IMR-90 (cell line): Measurements from ENCODE around the gene PYGB. TPM values are rescaled to one million over a fixed set of nuclear protein-coding genes. Genes with fewer than 3 reads are reported as not detected.

Source experiments
- ATAC-seq: fragments of 200-7000 bp; cut with Tn5 transposase; 2 replicates; pipeline ENCODE4 v1.9.1; 2020; ENCODE audit warnings: low read depth, mild to moderate bottlenecking, moderate library complexity
- BruUV-seq: library from RNA; stranded (reverse); fragments of 400-500 nt; replicated peaks from 2 replicates; lab custom pipeline; 2021; lab: Mats Ljungman, UMichigan
- CTCF ChIA-PET: fragments of 300-600 bp; formaldehyde crosslinking; extraction: SDS; loops from one replicate; lab custom pipeline; 2021; ENCODE audit warnings: antibody characterized with exemption; lab: Yijun Ruan, JAX
- POLR2A ChIA-PET: fragments of 300-600 bp; sonication (Branson Sonifier 250); formaldehyde crosslinking; loops from one replicate; lab custom pipeline; 2022; ENCODE audit warnings: antibody characterized with exemption; ENCODE audit not compliant: unreplicated experiment; lab: Charles Lee
- DNase-seq: peaks from one replicate; pipeline ENCODE4 v3.0.0; 2013
- H2AFZ ChIP-seq: replicated peaks from 2 replicates; pipeline ENCODE3; 2013; ENCODE audit warnings: low read length, mild to moderate bottlenecking; ENCODE audit not compliant: poor library complexity
- H2AK5ac ChIP-seq: 2 replicates; pipeline ENCODE4 v1.6.1; 2013; ENCODE audit warnings: low read depth, low read length, inconsistent platforms
- H2AK9ac ChIP-seq: replicated peaks from 2 replicates; pipeline ENCODE3; 2013; ENCODE audit warnings: mild to moderate bottlenecking, low read depth, low read length, moderate library complexity; ENCODE audit not compliant: poor library complexity
- H2BK120ac ChIP-seq: 2 replicates; pipeline ENCODE4 v1.6.1; 2013; ENCODE audit warnings: low read depth, low read length, inconsistent platforms
- H2BK15ac ChIP-seq: 3 replicates; pipeline ENCODE4 v1.6.1; 2013; ENCODE audit warnings: low read depth, low read length, inconsistent platforms
- H2BK20ac ChIP-seq: 2 replicates; pipeline ENCODE4 v1.6.1; 2013; ENCODE audit warnings: low read depth, mild to moderate bottlenecking, inconsistent platforms, low read length, moderate library complexity
- H2BK5ac ChIP-seq: 2 replicates; pipeline ENCODE4 v1.6.1; 2013; ENCODE audit warnings: mild to moderate bottlenecking, low read depth, low read length, inconsistent platforms; ENCODE audit not compliant: poor library complexity, severe bottlenecking
- H3K14ac ChIP-seq: replicated peaks from 2 replicates; pipeline ENCODE4 v1.6.1; 2013; ENCODE audit warnings: low read depth, low read length, inconsistent platforms
- H3K18ac ChIP-seq: 2 replicates; pipeline ENCODE4 v1.6.1; 2013; ENCODE audit warnings: low read depth, low read length, control low read depth
- H3K23ac ChIP-seq: 2 replicates; pipeline ENCODE4 v1.6.1; 2013; ENCODE audit warnings: low read depth, low read length, inconsistent platforms
- H3K27ac ChIP-seq: 2 replicates; pipeline ENCODE4 v1.5.1; 2013; ENCODE audit warnings: mild to moderate bottlenecking, control low read depth, low read length; ENCODE audit not compliant: insufficient read depth
- H3K27me3 ChIP-seq: 2 replicates; pipeline ENCODE4 v1.6.1; 2013; ENCODE audit warnings: low read length; ENCODE audit not compliant: control insufficient read depth, insufficient read depth
- H3K36me3 ChIP-seq: 2 replicates; pipeline ENCODE4 v1.6.1; 2013; ENCODE audit warnings: low read length, mixed read lengths; ENCODE audit not compliant: control insufficient read depth, insufficient read depth
- H3K4ac ChIP-seq: 2 replicates; pipeline ENCODE4 v1.6.1; 2013; ENCODE audit warnings: low read depth, low read length, inconsistent platforms
- H3K4me1 ChIP-seq: 2 replicates; pipeline ENCODE4 v1.6.1; 2013; ENCODE audit warnings: low read length, mixed read lengths; ENCODE audit not compliant: control insufficient read depth, insufficient read depth
- H3K4me2 ChIP-seq: 2 replicates; pipeline ENCODE4 v1.6.1; 2013; ENCODE audit warnings: low read depth, mild to moderate bottlenecking, control low read depth, low read length, moderate library complexity
- H3K4me3 ChIP-seq: 2 replicates; pipeline ENCODE4 v1.5.1; 2013; ENCODE audit warnings: low read depth, mild to moderate bottlenecking, control low read depth, low read length, moderate library complexity; ENCODE audit not compliant: insufficient read depth
- H3K56ac ChIP-seq: 2 replicates; pipeline ENCODE4 v1.6.1; 2013; ENCODE audit warnings: low read length, inconsistent platforms; ENCODE audit not compliant: insufficient read depth; ENCODE audit errors: extremely low read depth
- H3K79me1 ChIP-seq, 2 experiments: 2 replicates each; pipeline ENCODE4 v1.6.1; 2013; ENCODE audit warnings: low read length in 2 of 2, inconsistent platforms in 1 of 2, low read depth in 1 of 2
- H3K9ac ChIP-seq: 2 replicates; pipeline ENCODE4 v1.6.1; 2013; ENCODE audit warnings: low read depth, low read length, control low read depth
- H3K9me1 ChIP-seq: 2 replicates; pipeline ENCODE4 v1.6.1; 2013; ENCODE audit warnings: low read length, inconsistent platforms; ENCODE audit not compliant: insufficient read depth
- H3K9me3 ChIP-seq: 2 replicates; pipeline ENCODE4 v1.6.1; 2013; ENCODE audit warnings: low read length; ENCODE audit not compliant: control insufficient read depth, insufficient read depth
- H4K20me1 ChIP-seq: 2 replicates; pipeline ENCODE4 v1.6.1; 2013; ENCODE audit warnings: low read length, inconsistent platforms; ENCODE audit not compliant: insufficient read depth
- H4K5ac ChIP-seq: 2 replicates; pipeline ENCODE4 v1.6.1; 2013; ENCODE audit warnings: mild to moderate bottlenecking, low read depth, low read length, control low read depth
- H4K8ac ChIP-seq, 2 experiments: 2 replicates each; pipeline ENCODE4 v1.6.1; 2013; ENCODE audit warnings: low read depth in 2 of 2, low read length in 2 of 2, control low read depth in 1 of 2, inconsistent platforms in 1 of 2
- H4K91ac ChIP-seq: 2 replicates; pipeline ENCODE4 v1.6.1; 2013; ENCODE audit warnings: low read depth, low read length, inconsistent platforms; ENCODE audit not compliant: insufficient read depth
- BHLHE40 ChIP-seq: fragments of 150-350 bp; IDR thresholded peaks from 2 replicates; pipeline ENCODE4 v1.6.1; 2016; ENCODE audit warnings: mild to moderate bottlenecking, low read depth, low read length
- CHD1 ChIP-seq: IDR thresholded peaks from 2 replicates; pipeline ENCODE4 v1.6.1; 2012; ENCODE audit warnings: low read depth, low read length, improper control_type of control experiment
- MAZ ChIP-seq: IDR thresholded peaks from 2 replicates; pipeline ENCODE4 v1.6.1; 2012; ENCODE audit warnings: low read depth, mild to moderate bottlenecking, low read length, improper control_type of control experiment, moderate library complexity, borderline replicate concordance
- POLR2A ChIP-seq: IDR thresholded peaks from 2 replicates; pipeline ENCODE4 v1.6.1; 2012; ENCODE audit warnings: mild to moderate bottlenecking, low read depth, low read length
- WGBS, 2 experiments: methylation state at CpG; one replicate each; pipeline versions ENCODE4 v1.1.5 to v1.1.7; 2013; ENCODE audit warnings: missing lambda C conversion rate in 2 of 2; ENCODE audit not compliant: insufficient read length in 1 of 2; ENCODE audit errors: extremely low coverage in 2 of 2; 5-methylcytosine and 5-hydroxymethylcytosine counted together
- dilution Hi-C: fragments of 300-500 bp; cut with HindIII; formaldehyde crosslinking; loops from one replicate; pipeline ENCODE4 v1.14.3; 2018; ENCODE audit warnings: low sequenced_read_pairs; ENCODE audit not compliant: unreplicated experiment
- in situ Hi-C: fragments of 300-500 bp; cut with MboI; formaldehyde crosslinking; loops from 3 replicates; pipeline ENCODE4 v1.14.3; 2019; ENCODE audit warnings: low sequenced_read_pairs, inconsistent platforms, mixed read lengths
- intact Hi-C: fragments of 100-400 bp; cut with micrococcal nuclease; formaldehyde crosslinking; loops from 2 replicates; pipeline ENCODE4 v1.10.0; 2022
- polyA plus RNA-seq, 3 experiments: library from polyadenylated mRNA; depleted of rRNA; stranded (reverse); fragments of >200 nt; gene quantifications; 2 replicates each; pipeline ENCODE4 v1.2.3, GENCODE V29; 2012; ENCODE audit warnings: low replicate concordance in 1 of 3
- total RNA-seq: library from RNA; depleted of rRNA; stranded (reverse); fragments of >200 nt; gene quantifications from 2 replicates; pipeline ENCODE4 v1.2.3, GENCODE V29; 2012
- TF ChIP-seq, protein P1 (sequence below): conservative IDR thresholded peaks from 2 replicates; pipeline ENCODE4 v1.5.1; 2012; ENCODE audit warnings: mild to moderate bottlenecking, low read depth, low read length, improper control_type of control experiment
- TF ChIP-seq, protein P2 (sequence below): fragments of 150-350 bp; IDR thresholded peaks from 2 replicates; pipeline ENCODE4 v1.6.1; 2016; ENCODE audit warnings: low read depth, mild to moderate bottlenecking, low read length, moderate library complexity, borderline replicate concordance

PYGB gene
- total and polyA plus RNA-seq, 2 of the 4 experiments (the other 2 are of a cell fraction), result 72.4 to 83.1 TPM

DNA sequence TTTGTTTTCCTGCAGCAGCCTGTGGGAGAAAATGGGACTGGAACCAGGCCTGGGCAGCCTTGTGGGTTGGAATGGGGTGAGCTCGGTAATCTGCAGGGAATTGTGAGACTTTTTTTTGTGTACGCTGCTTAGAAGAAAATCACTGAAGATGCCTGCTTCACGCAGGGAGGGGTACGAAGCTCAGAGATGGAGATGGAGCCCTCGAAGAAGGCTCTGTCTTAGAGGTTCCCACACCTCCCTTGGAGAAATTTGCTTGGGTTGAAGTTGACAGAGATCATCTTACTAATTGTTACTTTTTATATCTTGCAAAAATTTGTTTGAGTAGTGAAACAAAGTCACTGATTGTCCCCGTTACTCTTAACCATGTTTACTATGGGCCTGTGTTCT lies 894 bp downstream of the PYGB start:
- ATAC-seq (no peak), DNase-seq (no peak)
- peaks cover 5% of the 10 kb centered on the region; the same call in 1 of the 2 replicates for H3K36me3 ChIP-seq
- peaks cover 46% of the 10 kb centered on the region for H4K20me1 ChIP-seq
- H2BK15ac ChIP-seq, result no peak overlapping the region
- H2AFZ ChIP-seq, result peak overlapping the region; percentile 98
- no peak overlapping the region; a peak in 1 of 4 replicates for H4K8ac ChIP-seq
- H3K23ac ChIP-seq, result peak overlapping the region; percentile 46
- BruUV-seq, result no TSS peak
- H3K4me3 ChIP-seq, result peak overlapping the region; percentile 81
- dilution Hi-C loops, result no loop called here
- peak overlapping the region; percentile 50 for H4K91ac ChIP-seq
- peak overlapping the region; percentile 81 for H3K9ac ChIP-seq
- H3K56ac ChIP-seq, result peak overlapping the region; percentile 70
- 0% methylated on average over 3 of the region's 6 CpGs; no CpG with 5 or more reads in 1 of the 2 experiments for WGBS, 2 experiments
- peaks cover 29% of the 10 kb centered on the region for H3K9me1 ChIP-seq
- H3K18ac ChIP-seq, result peak overlapping the region; percentile 2; the same call in 1 of the 2 replicates
- H2BK20ac ChIP-seq, result no peak overlapping the region
- no peak overlapping the region for H2BK120ac ChIP-seq
- peak overlapping the region; percentile 42 for H3K4ac ChIP-seq
- in situ Hi-C loops, result no loop called here
- peak overlapping the region; percentile 50 for H3K27ac ChIP-seq
- peak overlapping the region; percentile 23 for H3K14ac ChIP-seq
- ChIA-PET CTCF (interaction anchor here (0.7 kb wide), 1 partner anchor 53 kb away, joined by 4 read pairs; the partner anchor contains the start of gene ENTPD6), POLR2A (no interaction called here)
- peak overlapping the region; percentile 90 for H2BK5ac ChIP-seq
- H2AK9ac ChIP-seq, result peak overlapping the region; percentile 48
- no peak overlapping the region; the same call in 1 of the 2 replicates for H2AK5ac ChIP-seq
- H3K4me2 ChIP-seq, result peak overlapping the region; percentile 91
- H3K27me3 ChIP-seq, result no peaks in the 10 kb centered on the region
- intact Hi-C loops, result loop anchor here (2.0 to 5.0 kb wide), 5 partner anchors 26 to 254 kb away; partner anchors contain the start of gene ENTPD6
- TF ChIP-seq BHLHE40, result no peak
- TF ChIP-seq, protein P1, sequence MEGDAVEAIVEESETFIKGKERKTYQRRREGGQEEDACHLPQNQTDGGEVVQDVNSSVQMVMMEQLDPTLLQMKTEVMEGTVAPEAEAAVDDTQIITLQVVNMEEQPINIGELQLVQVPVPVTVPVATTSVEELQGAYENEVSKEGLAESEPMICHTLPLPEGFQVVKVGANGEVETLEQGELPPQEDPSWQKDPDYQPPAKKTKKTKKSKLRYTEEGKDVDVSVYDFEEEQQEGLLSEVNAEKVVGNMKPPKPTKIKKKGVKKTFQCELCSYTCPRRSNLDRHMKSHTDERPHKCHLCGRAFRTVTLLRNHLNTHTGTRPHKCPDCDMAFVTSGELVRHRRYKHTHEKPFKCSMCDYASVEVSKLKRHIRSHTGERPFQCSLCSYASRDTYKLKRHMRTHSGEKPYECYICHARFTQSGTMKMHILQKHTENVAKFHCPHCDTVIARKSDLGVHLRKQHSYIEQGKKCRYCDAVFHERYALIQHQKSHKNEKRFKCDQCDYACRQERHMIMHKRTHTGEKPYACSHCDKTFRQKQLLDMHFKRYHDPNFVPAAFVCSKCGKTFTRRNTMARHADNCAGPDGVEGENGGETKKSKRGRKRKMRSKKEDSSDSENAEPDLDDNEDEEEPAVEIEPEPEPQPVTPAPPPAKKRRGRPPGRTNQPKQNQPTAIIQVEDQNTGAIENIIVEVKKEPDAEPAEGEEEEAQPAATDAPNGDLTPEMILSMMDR, result no peak
- TF ChIP-seq, protein P2, sequence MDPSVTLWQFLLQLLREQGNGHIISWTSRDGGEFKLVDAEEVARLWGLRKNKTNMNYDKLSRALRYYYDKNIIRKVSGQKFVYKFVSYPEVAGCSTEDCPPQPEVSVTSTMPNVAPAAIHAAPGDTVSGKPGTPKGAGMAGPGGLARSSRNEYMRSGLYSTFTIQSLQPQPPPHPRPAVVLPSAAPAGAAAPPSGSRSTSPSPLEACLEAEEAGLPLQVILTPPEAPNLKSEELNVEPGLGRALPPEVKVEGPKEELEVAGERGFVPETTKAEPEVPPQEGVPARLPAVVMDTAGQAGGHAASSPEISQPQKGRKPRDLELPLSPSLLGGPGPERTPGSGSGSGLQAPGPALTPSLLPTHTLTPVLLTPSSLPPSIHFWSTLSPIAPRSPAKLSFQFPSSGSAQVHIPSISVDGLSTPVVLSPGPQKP, result no peak
- no peak for TF ChIP-seq POLR2A
- TF ChIP-seq CHD1, result no peak
- no peak for TF ChIP-seq MAZ
- H3K4me1 ChIP-seq, result peaks cover 13% of the 10 kb centered on the region
- peaks cover 7 to 55% of the 10 kb centered on the region in 2 experiments for H3K79me1 ChIP-seq
- H4K5ac ChIP-seq, result no peak overlapping the region
- no peaks in the 10 kb centered on the region for H3K9me3 ChIP-seq
